Measurements from ENCODE around the gene EDEM3. TPM values are rescaled to one million over a fixed set of nuclear protein-coding genes. Genes with fewer than 3 reads are reported as not detected.

Gene EDEM3
- total RNA-seq, 1 donor from 2014 or later = 36.8 TPM

DNA sequence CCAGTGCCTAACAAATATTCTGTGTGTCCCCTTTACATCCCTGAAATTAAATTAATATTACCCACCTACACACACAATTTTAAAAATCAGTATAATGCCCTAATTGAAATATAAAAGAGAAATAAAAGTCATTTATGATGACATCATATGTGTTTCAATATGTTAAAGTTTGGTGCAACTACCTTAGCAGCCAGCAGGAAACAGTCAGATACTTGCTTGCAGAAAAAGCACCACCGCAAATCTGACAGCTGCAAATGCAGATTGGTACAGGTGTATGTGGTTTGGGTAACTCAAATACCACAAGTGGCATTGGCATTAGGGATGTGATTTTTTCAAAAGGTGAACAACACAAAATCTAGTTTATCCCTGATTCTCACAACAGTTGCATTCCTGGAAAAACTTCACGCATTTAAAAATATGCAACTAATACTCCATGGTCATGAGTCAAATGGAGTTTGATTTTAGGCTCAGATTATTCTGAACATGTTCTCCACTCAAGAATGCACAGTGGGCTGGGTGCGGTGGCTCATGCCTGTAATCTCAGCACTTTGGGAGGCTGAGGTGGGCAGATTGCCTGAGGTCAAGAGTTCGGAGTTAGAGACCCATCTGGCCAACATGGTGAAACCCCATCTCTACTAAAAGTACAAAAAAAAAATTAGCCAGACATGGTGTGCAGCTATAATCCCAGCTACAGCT lies 106.3 kb downstream of the EDEM3 start:
- TF ChIP-seq, protein P1, sequence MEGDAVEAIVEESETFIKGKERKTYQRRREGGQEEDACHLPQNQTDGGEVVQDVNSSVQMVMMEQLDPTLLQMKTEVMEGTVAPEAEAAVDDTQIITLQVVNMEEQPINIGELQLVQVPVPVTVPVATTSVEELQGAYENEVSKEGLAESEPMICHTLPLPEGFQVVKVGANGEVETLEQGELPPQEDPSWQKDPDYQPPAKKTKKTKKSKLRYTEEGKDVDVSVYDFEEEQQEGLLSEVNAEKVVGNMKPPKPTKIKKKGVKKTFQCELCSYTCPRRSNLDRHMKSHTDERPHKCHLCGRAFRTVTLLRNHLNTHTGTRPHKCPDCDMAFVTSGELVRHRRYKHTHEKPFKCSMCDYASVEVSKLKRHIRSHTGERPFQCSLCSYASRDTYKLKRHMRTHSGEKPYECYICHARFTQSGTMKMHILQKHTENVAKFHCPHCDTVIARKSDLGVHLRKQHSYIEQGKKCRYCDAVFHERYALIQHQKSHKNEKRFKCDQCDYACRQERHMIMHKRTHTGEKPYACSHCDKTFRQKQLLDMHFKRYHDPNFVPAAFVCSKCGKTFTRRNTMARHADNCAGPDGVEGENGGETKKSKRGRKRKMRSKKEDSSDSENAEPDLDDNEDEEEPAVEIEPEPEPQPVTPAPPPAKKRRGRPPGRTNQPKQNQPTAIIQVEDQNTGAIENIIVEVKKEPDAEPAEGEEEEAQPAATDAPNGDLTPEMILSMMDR (IDR thresholded peaks at IDR 0.05) = no peak
- no peaks in the 10 kb centered on the region for H3K36me3 Mint-ChIP-seq (ENCODE audit: unreplicated experiment)
- H3K9me3 Mint-ChIP-seq (ENCODE audit: unreplicated experiment) = peaks cover 6% of the 10 kb centered on the region
- no peak overlapping the region for H3K4me3 Mint-ChIP-seq (ENCODE audit: unreplicated experiment)
- peaks cover 9% of the 10 kb centered on the region for H3K4me1 Mint-ChIP-seq (ENCODE audit: unreplicated experiment)
- DNase-seq (ENCODE audit: extremely low spot score, unreplicated experiment) = no peak
- H3K27ac Mint-ChIP-seq (ENCODE audit: unreplicated experiment) = no peak overlapping the region
- no peaks in the 10 kb centered on the region for H3K27me3 Mint-ChIP-seq (ENCODE audit: unreplicated experiment)

DNA sequence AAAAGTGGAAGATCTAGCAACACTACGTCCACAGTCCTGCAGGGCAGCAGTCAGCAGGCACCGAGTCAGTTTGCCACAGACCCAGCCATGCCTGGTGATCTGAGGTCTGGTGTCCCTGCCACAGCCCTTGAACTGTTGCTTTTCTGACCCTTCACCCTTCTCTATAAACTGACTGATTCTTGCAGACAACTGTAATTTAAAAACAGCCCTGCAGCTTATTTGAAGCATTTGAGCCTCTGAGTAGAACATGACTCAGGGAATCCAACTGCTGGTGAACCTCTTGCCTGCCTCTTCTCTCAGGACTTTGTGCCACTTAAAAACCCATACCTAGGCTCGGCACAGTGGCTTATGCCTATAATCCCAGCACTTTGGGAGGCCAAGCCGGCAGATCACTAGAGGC lies 107.2 kb downstream of the EDEM3 start:
- DNase-seq (ENCODE audit: extremely low spot score, unreplicated experiment) = no peak
- peaks cover 9% of the 10 kb centered on the region for H3K4me1 Mint-ChIP-seq (ENCODE audit: unreplicated experiment)
- H3K27me3 Mint-ChIP-seq (ENCODE audit: unreplicated experiment) = no peaks in the 10 kb centered on the region
- TF ChIP-seq, protein P1 (IDR thresholded peaks at IDR 0.05) = no peak
- no peaks in the 10 kb centered on the region for H3K36me3 Mint-ChIP-seq (ENCODE audit: unreplicated experiment)
- H3K9me3 Mint-ChIP-seq (ENCODE audit: unreplicated experiment) = peaks cover 6% of the 10 kb centered on the region
- H3K27ac Mint-ChIP-seq (ENCODE audit: unreplicated experiment) = no peak overlapping the region
- no peak overlapping the region for H3K4me3 Mint-ChIP-seq (ENCODE audit: unreplicated experiment)

DNA sequence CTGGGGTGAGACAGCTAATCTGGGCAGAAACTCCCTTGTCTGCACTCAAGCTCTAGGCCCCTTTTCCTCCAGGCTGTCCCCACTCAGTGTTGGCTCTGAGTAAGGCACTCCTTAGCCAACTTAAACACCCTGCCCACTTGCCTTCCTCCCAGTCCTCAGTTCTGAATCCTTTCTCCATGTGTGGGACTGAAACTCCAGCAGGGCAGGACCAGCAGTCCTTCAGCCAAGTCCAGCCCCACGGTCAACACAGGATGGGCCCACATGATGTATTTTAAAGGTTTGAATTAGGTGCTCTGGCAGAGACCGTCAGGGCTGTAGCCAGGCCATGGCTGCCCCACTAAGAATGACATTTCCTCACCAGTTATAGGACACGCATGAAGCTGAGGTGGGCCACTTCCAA lies 107.8 kb downstream of the EDEM3 start:
- Mint-ChIP-seq H3K9me3 (ENCODE audit: unreplicated experiment) (peaks cover 6% of the 10 kb centered on the region), H3K36me3 (ENCODE audit: unreplicated experiment) (no peaks in the 10 kb centered on the region), H3K27me3 (ENCODE audit: unreplicated experiment) (peaks cover 3% of the 10 kb centered on the region), H3K27ac (ENCODE audit: unreplicated experiment) (no peak overlapping the region), H3K4me1 (ENCODE audit: unreplicated experiment) (peaks cover 9% of the 10 kb centered on the region), H3K4me3 (ENCODE audit: unreplicated experiment) (no peak overlapping the region)
- TF ChIP-seq, protein P1 (IDR thresholded peaks at IDR 0.05) = no peak
- no peak for DNase-seq (ENCODE audit: extremely low spot score, unreplicated experiment)

DNA sequence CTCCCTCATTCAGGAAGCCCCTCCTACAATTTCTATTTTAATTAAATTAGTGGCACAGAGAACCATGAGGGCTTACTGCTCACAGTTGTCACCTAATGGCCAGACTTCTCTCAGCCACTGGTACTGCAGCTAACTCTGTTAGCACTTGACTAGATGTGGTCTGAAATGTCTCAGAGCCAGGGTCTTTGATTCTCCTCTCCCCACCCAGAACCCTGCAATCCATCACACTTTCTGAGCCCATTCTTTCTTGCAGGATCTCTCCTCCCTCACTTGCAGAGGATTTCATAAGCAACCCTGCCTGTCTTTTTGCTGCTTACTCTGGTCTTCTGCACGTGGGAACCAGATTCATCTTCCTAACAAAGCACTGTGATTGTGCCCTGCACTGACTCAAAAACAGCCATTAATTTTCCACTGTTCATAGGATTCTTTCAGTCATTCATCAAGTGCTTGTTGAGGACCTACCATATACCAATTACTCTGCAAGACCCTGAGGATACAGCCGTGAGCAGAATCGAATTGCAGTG lies 108.4 kb downstream of the EDEM3 start:
- TF ChIP-seq, protein P1 (IDR thresholded peaks at IDR 0.05) = no peak
- no peaks in the 10 kb centered on the region for H3K36me3 Mint-ChIP-seq (ENCODE audit: unreplicated experiment)

DNA sequence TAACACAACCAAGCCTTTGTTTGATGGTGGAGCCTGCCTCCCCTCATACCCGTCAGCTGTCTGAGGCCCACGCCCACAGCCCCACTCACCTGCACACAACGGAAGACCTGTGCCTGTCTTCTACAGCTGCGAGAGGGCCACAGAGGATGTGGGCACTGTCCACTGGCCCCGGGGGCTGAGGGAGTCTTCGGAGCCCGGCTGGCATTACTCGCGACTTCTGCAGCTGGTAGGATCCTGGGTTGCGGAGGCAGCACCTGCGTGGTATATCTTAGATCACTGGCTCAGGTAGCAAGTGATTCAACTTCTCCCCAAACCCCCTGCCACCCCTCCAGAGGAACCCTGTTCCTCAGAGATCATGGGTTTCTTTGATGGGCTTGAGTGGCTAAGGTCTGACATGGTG lies 109.9 kb downstream of the EDEM3 start:
- TF ChIP-seq, protein P1 (IDR thresholded peaks at IDR 0.05) = no peak
- peaks cover 3% of the 10 kb centered on the region for H3K27me3 Mint-ChIP-seq (ENCODE audit: unreplicated experiment)
- no peak for DNase-seq (ENCODE audit: extremely low spot score, unreplicated experiment)
- H3K4me3 Mint-ChIP-seq (ENCODE audit: unreplicated experiment) = no peak overlapping the region
- H3K9me3 Mint-ChIP-seq (ENCODE audit: unreplicated experiment) = peaks cover 6% of the 10 kb centered on the region
- H3K4me1 Mint-ChIP-seq (ENCODE audit: unreplicated experiment) = peaks cover 8% of the 10 kb centered on the region
- no peak overlapping the region for H3K27ac Mint-ChIP-seq (ENCODE audit: unreplicated experiment)
- H3K36me3 Mint-ChIP-seq (ENCODE audit: unreplicated experiment) = no peaks in the 10 kb centered on the region

More for the DNA sequence above, 108.4 kb downstream of the EDEM3 start:
- peaks cover 6% of the 10 kb centered on the region for H3K9me3 Mint-ChIP-seq (ENCODE audit: unreplicated experiment)
- peaks cover 3% of the 10 kb centered on the region for H3K27me3 Mint-ChIP-seq (ENCODE audit: unreplicated experiment)
- no peak for DNase-seq (ENCODE audit: extremely low spot score, unreplicated experiment)
- no peak overlapping the region for H3K4me3 Mint-ChIP-seq (ENCODE audit: unreplicated experiment)
- H3K27ac Mint-ChIP-seq (ENCODE audit: unreplicated experiment) = no peak overlapping the region
- H3K4me1 Mint-ChIP-seq (ENCODE audit: unreplicated experiment) = peaks cover 9% of the 10 kb centered on the region
